Gastroesophageal sphincter (tissue), 4 donors: ENCODE results near the gene BCO2. TPM values are rescaled to one million over a fixed set of nuclear protein-coding genes. Genes with fewer than 3 reads are reported as not detected.

Experiments
- ATAC-seq: fragments of 150-250 bp; one replicate; pipeline ENCODE4 v1.9.1; 2016; ENCODE audit warnings: mild to moderate bottlenecking, moderate library complexity
- H3K27ac ChIP-seq, 4 donors: fragments of 200-600 bp; sonication (generic) in 3 of 4; 1 replicate in 3 of 4; 2 replicates in 1 of 4; pipeline ENCODE4 v1.5.1; 2016 to 2019
- H3K27me3 ChIP-seq: fragments of 200-600 bp; sonication (generic); one replicate; pipeline ENCODE4 v1.5.1; 2019
- H3K36me3 ChIP-seq, 2 donors: fragments of 200-600 bp; sonication (generic); one replicate each; pipeline ENCODE4 v1.5.1; 2019; ENCODE audit warnings: control low read depth in 1 of 2
- H3K4me1 ChIP-seq, 3 donors: fragments of 200-600 bp; sonication (generic); 1 replicate in 2 of 3; 2 replicates in 1 of 3; pipeline ENCODE4 v1.5.1; 2016 to 2019; ENCODE audit warnings: control low read depth in 2 of 3
- H3K4me3 ChIP-seq, 2 donors: fragments of 200-600 bp; sonication (generic); one replicate each; pipeline ENCODE4 v1.5.1; 2019; ENCODE audit warnings: mild to moderate bottlenecking in 1 of 2, moderate library complexity in 1 of 2
- H3K9me3 ChIP-seq, 3 donors: fragments of 200-600 bp; sonication (generic); one replicate each; pipeline ENCODE4 v1.5.1; 2017 to 2019; ENCODE audit warnings: control low read depth in 2 of 3
- CTCF ChIP-seq, 4 experiments: fragments of 200-600 bp in 2 of 4; fragments of 450-650 bp in 2 of 4; sonication (generic) in 1 of 4; IDR thresholded peaks; one replicate each; pipeline ENCODE4 v1.5.1; 2017 to 2019; ENCODE audit warnings: antibody characterized with exemption in 4 of 4, mild to moderate bottlenecking in 2 of 4, moderate library complexity in 2 of 4
- EP300 ChIP-seq: sonication (generic); formaldehyde crosslinking; IDR thresholded peaks from one replicate; pipeline ENCODE4 v1.6.1; 2017; ENCODE audit warnings: antibody characterized with exemption, mild to moderate bottlenecking
- POLR2A ChIP-seq, 2 donors: fragments of 450-650 bp; IDR thresholded peaks; one replicate each; pipeline ENCODE4 v1.6.1; 2017; ENCODE audit warnings: antibody characterized with exemption in 2 of 2, mild to moderate bottlenecking in 2 of 2, moderate library complexity in 1 of 2
- POLR2AphosphoS5 ChIP-seq: sonication (generic); formaldehyde crosslinking; IDR thresholded peaks from one replicate; pipeline ENCODE4 v1.6.1; 2017; ENCODE audit warnings: antibody characterized with exemption
- WGBS, 2 donors: methylation state at CpG; one replicate each; pipeline ENCODE4 v1.1.5; 2018; ENCODE audit warnings: low coverage in 1 of 2; 5-methylcytosine and 5-hydroxymethylcytosine counted together
- total RNA-seq, 4 donors: library from RNA; depleted of rRNA; stranded (reverse); fragments of >200 nt; gene quantifications; one replicate each; pipeline ENCODE4 v1.1.0, GENCODE V29; 2016

The BCO2 gene
- total RNA-seq, 4 donors from 2014 or later, result 0.96 to 7.5 (median 6.6) TPM

DNA sequence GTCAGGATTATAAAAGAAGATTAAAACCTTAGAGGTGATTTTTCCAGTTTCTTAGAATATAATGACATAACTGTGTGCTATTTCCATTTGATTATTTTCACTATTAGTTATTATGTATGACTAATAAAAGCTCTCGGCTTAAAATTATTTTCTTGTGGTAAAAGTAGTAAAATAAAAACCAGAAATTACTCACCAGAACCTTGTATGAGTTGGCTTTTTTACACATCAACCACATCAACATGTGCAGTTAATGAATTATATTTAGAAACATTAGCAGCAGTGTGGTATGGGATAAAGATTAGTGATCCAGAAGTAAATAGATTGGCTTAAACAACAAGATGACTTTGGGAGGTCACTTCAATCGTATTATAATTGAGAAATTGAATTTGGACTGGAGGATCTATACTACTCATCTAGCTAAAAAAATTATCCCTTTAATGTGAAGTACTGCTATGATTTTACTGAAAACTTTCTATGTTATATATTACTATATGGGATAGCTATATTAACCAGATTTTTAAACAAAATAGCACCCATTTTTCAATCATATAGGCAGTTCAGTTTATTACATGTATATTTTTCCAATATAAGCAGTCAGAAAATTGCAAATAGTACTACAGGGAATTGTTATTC lies 2.8 kb upstream of the BCO2 start:
- Histone ChIP-seq H3K4me1 (peaks cover 2 to 30% (median 4%) of the 10 kb centered on the region in 3 donors), H3K27me3 (no peaks in the 10 kb centered on the region), H3K36me3 (no peaks in the 10 kb centered on the region), H3K9me3 (no peaks in the 10 kb centered on the region), H3K4me3 (no peak overlapping the region), H3K27ac (no peak overlapping the region)
- 42 to 78% methylated on average over 2 of the region's 2 CpGs for WGBS, 2 donors
- no peak for ATAC-seq
- TF ChIP-seq EP300 (no peak), POLR2AphosphoS5 (no peak), CTCF (IDR thresholded peaks at IDR 0.05) (no peak), POLR2A (IDR thresholded peaks at IDR 0.05) (no peak)

DNA sequence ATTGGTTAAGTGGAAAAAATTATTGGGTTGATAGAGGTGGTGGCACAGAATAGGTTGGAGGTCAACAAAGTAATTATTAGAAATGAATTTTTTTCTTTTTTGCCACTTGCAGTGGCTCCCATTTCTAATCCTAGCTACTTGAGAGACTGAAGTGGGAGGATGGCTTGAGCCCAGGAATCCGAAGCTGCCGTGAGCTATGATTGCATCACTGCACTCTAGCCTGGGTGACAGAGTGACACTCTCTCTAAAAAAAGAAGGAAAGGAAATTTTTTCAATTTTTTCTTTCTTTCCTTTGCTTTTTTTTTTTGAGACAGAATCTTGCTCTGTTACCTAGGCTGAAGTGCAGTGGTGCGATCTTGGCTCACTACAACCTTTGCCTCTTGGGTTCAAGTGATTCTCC lies 2.2 kb upstream of the BCO2 start:
- H3K27ac ChIP-seq, result no peak overlapping the region
- 60% methylated on average over 1 to 3 of the region's 3 CpGs for WGBS, 2 donors
- no peak overlapping the region for H3K4me3 ChIP-seq
- no peaks in the 10 kb centered on the region for H3K36me3 ChIP-seq
- TF ChIP-seq POLR2AphosphoS5, result no peak
- no peak for TF ChIP-seq EP300
- TF ChIP-seq POLR2A (IDR thresholded peaks at IDR 0.05), result no peak
- no peak for TF ChIP-seq CTCF (IDR thresholded peaks at IDR 0.05)
- peaks cover 2 to 33% (median 4%) of the 10 kb centered on the region in 3 donors for H3K4me1 ChIP-seq
- no peaks in the 10 kb centered on the region for H3K9me3 ChIP-seq
- no peak for ATAC-seq
- H3K27me3 ChIP-seq, result no peaks in the 10 kb centered on the region

DNA sequence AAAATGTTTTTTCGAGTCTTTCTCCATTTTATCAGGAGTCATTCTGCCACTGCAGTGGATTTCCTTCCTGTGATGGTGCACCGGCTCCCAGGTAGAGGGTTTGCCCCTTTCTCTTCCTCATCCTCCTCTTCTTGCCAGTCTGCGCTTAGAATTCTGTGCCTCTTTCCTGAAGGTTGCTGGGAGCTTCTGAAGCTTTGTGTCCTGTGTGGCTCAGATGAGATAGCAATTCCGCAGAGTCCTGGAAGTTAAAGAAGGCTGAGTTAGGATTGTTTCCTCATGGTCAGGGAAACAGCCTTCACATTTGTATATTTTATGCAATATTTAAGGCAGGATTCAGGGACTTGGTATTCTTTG lies 264 bp downstream of the BCO2 start:
- Histone ChIP-seq H3K4me3 (peak overlapping the region; percentile 50 to 66), H3K9me3 (no peaks in the 10 kb centered on the region), H3K27me3 (no peaks in the 10 kb centered on the region), H3K36me3 (no peaks in the 10 kb centered on the region), H3K27ac (peak overlapping the region; percentile 70 to 89 (median 80)), H3K4me1 (peaks cover 2 to 33% (median 4%) of the 10 kb centered on the region in 3 donors)
- WGBS, 2 donors, result 0 to 33% methylated on average over 1 to 4 of the region's 4 CpGs
- no peak for TF ChIP-seq EP300
- peak; percentile 26 for ATAC-seq

GRCh38 chr11:112176077-112176476 lies 765 bp downstream of the BCO2 start:
- H3K27ac ChIP-seq, result peak overlapping the region in 2 of 4 donors; percentile 79 to 82

DNA sequence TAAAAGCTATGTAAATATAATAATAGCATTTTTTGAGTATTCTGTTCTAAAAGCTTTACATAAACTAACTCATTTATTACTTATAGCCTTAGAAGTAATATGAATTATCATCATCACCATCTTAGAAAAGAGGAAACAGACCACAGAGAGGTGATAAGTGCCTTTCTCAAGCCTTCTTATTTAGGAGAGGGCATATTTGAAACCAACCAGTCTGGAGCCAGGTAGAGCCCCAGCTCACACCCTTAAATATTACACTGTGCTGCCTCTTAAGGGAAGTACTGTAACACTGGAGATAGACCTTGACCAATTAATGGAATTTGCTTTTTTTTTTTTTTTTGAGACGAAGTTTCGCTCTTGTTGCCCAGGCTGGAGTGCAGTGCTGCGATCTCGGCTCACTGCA lies 2.3 kb downstream of the BCO2 start:
- Histone ChIP-seq H3K4me3 (no peak overlapping the region), H3K4me1 (peaks cover 2 to 33% (median 4%) of the 10 kb centered on the region in 3 donors), H3K9me3 (no peaks in the 10 kb centered on the region), H3K27ac (no peak overlapping the region), H3K36me3 (no peaks in the 10 kb centered on the region), H3K27me3 (no peaks in the 10 kb centered on the region)
- TF ChIP-seq EP300 (no peak), CTCF (IDR thresholded peaks at IDR 0.05) (no peak), POLR2AphosphoS5 (no peak), POLR2A (IDR thresholded peaks at IDR 0.05) (no peak)
- ATAC-seq, result no peak
- WGBS, 2 donors, result 67% methylated on average over 3 of the region's 4 CpGs; no CpG with 5 or more reads in 1 of the 2 donors

More at GRCh38 chr11:112176077-112176476, 765 bp downstream of the BCO2 start:
- no peak for ATAC-seq
- Histone ChIP-seq H3K27me3 (no peaks in the 10 kb centered on the region), H3K4me3 (peak overlapping the region; percentile 50 to 66), H3K4me1 (peaks cover 2 to 33% (median 4%) of the 10 kb centered on the region in 3 donors), H3K36me3 (no peaks in the 10 kb centered on the region), H3K9me3 (no peaks in the 10 kb centered on the region)
- no peak for TF ChIP-seq POLR2A (IDR thresholded peaks at IDR 0.05)
- no peak for TF ChIP-seq CTCF (IDR thresholded peaks at IDR 0.05)
- TF ChIP-seq POLR2AphosphoS5, result no peak
- 17 to 22% methylated on average over 1 of the region's 1 CpG for WGBS, 2 donors
